BE2C (cell line): ENCODE data around the gene BABAM2.

Experiments
- DNase-seq: peaks from one replicate; pipeline ENCODE4 v3.0.0-alpha.2; 2020
- H3K27me3 ChIP-seq: fragments of 250-450 bp; sonication (Bioruptor Pico); 2 replicates; pipeline ENCODE4 v1.5.1; 2020; ENCODE audit warnings: mild to moderate bottlenecking
- H3K36me3 ChIP-seq: fragments of 250-450 bp; sonication (Bioruptor Pico); 2 replicates; pipeline ENCODE4 v1.5.1; 2020; ENCODE audit warnings: mild to moderate bottlenecking
- H3K4me1 ChIP-seq: fragments of 250-450 bp; sonication (Bioruptor Pico); 2 replicates; pipeline ENCODE4 v1.5.1; 2020
- H3K4me3 ChIP-seq: 2 replicates; pipeline ENCODE4 v1.5.1; 2011; ENCODE audit warnings: low read depth, low read length
- H3K9me3 ChIP-seq: fragments of 250-450 bp; sonication (Bioruptor Pico); 2 replicates; pipeline ENCODE4 v1.5.1; 2020
- TF ChIP-seq, protein P1 (sequence below): IDR thresholded peaks from 2 replicates; pipeline ENCODE4 v1.5.1; 2012; ENCODE audit warnings: mild to moderate bottlenecking, low read depth, low read length

The BABAM2 gene

DNA sequence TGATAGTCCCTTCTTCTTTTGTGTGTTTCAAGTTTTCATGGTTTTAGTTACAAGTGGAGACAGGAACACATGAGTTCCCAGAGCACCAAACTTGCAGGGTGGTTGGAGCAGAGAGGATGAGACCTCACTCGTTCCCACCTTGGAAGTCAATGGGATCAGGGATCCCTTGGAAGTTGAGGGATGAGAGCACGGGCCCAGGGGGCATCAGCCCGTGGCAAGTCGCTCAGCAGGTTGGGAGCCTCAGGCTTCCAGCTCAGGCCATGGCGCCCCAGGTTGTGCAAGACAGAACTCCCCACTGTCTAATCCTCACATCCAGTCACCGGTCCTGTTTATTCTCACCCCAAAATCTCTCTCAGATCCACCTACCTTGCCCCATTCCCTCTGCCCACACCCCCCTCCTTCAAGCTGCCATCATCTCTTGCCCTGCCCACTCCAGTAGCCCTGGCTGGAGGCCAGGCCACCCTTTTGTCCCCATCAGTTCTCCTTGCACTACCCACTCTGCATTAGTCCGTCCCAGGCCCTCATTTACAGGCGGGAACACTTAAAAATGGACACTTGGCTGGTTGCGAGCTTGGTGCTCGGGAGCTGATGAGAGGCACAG lies 464.5 kb downstream of the BABAM2 start:
- Histone ChIP-seq H3K9me3 (no peaks in the 10 kb centered on the region), H3K4me3 (no peak overlapping the region), H3K36me3 (no peaks in the 10 kb centered on the region), H3K27me3 (no peaks in the 10 kb centered on the region), H3K4me1 (peaks cover 29% of the 10 kb centered on the region)
- DNase-seq, result no peak
- TF ChIP-seq, protein P1, sequence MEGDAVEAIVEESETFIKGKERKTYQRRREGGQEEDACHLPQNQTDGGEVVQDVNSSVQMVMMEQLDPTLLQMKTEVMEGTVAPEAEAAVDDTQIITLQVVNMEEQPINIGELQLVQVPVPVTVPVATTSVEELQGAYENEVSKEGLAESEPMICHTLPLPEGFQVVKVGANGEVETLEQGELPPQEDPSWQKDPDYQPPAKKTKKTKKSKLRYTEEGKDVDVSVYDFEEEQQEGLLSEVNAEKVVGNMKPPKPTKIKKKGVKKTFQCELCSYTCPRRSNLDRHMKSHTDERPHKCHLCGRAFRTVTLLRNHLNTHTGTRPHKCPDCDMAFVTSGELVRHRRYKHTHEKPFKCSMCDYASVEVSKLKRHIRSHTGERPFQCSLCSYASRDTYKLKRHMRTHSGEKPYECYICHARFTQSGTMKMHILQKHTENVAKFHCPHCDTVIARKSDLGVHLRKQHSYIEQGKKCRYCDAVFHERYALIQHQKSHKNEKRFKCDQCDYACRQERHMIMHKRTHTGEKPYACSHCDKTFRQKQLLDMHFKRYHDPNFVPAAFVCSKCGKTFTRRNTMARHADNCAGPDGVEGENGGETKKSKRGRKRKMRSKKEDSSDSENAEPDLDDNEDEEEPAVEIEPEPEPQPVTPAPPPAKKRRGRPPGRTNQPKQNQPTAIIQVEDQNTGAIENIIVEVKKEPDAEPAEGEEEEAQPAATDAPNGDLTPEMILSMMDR, result no peak

DNA sequence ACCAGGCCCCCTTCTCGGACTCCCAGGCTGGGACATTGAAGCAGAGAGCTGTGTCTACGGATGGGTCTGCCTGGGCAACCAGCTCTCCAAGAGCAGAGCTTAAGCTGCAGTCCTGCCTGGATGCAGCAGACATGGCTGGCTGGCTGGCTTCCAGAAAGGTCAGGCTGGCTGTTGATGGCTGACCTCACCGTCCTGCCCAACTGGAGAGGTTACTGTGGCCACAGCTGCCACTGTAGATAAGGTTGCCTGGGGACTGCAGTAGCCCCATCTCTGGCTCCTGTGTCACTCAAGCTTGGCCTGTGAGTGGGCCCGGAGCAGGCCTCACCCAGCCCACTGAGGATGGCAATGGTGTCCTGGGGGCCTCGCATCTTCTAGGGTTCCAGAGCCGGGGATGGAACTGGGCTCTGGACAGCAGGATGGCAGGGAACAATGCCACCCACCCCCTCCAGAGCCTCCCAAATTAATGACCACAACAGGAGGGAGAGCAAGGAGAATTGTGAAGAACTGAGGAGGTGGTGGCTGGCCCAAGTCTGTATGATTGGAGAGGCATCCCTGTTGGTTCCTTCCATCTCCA lies 465.1 kb downstream of the BABAM2 start:
- Histone ChIP-seq H3K4me3 (no peak overlapping the region), H3K27me3 (no peaks in the 10 kb centered on the region), H3K9me3 (no peaks in the 10 kb centered on the region), H3K4me1 (peaks cover 32% of the 10 kb centered on the region), H3K36me3 (no peaks in the 10 kb centered on the region)
- DNase-seq, result peak; percentile 87
- TF ChIP-seq, protein P1, result no peak

DNA sequence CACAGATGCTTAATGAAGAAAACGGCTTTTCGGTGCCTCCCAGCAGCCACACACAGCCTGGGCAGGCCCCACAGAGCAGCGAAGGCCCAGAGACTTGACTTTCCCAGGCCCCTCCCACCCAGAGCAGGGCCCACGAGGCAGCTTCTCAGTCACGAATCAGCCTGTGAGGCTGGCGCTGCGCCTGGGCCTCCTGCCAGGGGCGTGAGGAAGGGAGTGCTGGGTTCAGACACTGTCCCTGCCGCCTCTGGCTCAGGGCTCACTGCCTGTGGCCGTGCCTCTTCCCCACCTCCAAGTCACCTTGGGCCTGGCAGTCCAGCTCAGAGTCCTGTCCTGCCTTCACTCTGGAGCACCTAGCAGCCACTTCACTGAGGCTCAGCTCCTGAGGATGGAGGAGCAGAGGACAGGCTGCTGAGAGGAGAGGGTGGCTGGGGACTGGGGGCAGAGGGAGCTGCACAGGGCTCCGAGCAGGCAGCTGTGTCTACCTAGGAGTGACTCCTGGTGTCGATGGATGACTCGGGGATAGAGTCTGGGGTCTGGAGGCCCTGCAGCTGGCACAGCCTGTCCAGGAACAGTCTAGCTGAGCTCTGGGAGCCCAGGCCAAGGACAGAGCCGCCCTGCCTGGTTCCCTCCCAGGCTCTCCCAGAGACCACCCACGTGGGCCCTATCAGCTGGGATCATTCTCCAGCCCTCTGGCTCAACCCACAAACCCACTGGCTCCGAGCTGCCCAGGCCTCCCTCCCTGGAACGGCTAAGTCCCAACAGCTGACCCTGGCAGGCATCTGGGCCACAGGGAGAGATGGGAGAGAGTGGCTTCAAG lies 465.8 kb downstream of the BABAM2 start:
- Histone ChIP-seq H3K27me3 (no peaks in the 10 kb centered on the region), H3K4me1 (peaks cover 39% of the 10 kb centered on the region)
- TF ChIP-seq, protein P1, result no peak

DNA sequence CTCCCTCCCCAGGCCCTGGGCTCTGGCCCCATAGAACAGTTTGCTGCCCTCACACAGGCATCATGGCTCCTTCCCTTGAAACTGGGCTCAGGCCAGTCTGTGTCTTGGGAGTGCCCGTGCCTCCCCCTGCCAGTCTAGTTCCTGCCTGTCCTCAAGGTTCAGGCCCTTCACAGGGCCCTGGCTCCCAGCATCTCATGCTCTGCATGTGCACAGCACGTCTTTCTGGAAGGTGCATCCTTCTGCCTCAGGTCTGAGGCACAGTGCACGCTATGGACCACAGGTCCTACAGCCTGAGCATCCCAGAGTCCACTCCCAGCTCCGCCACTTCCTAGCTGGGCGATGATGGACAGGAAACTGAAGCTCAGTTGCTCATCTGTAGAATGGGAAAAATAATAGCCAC lies 466.5 kb downstream of the BABAM2 start:
- TF ChIP-seq, protein P1, result no peak
- DNase-seq, result no peak
- Histone ChIP-seq H3K4me1 (peaks cover 40% of the 10 kb centered on the region), H3K27me3 (no peaks in the 10 kb centered on the region), H3K4me3 (no peak overlapping the region), H3K36me3 (no peaks in the 10 kb centered on the region), H3K9me3 (no peaks in the 10 kb centered on the region)

More for the DNA sequence above, 465.8 kb downstream of the BABAM2 start:
- peak; percentile 98 for DNase-seq
- Histone ChIP-seq H3K4me3 (no peak overlapping the region), H3K9me3 (no peaks in the 10 kb centered on the region), H3K36me3 (no peaks in the 10 kb centered on the region)

DNA sequence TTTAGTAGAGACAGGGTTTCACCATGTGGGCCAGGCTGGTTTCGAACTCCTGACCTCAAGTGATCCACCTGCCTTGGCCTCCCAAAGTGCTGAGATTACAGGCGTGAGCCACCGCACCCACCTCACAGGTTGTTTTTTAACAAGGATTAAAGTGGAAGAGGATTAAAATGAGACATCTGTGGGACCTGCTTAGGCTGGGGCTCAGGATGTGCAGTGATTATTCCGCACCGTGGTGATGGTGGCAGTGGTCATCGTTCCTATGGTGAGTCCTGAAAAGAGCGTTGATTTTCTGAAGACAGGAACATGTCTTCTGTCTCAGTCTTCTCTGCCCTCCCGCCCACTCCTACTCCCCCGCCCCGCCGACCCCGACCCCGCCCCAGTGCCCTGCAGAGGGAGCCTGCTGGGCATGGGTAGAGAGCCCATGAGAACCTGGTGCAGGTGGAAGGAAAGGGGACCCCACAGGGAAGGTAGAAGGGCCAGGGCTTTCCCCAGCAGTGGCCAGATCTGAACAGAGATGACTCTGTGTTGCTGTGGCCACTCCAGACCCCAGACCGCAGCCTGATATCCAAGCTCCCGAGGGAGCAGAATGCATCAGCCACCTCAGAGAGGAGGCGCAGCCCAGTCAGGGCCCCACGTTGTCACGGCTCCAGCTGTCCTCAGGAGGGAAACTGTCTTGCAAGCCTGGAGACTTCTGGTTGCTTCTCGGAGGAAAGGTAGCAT lies 467.6 kb downstream of the BABAM2 start:
- Histone ChIP-seq H3K36me3 (no peaks in the 10 kb centered on the region), H3K4me3 (no peak overlapping the region), H3K9me3 (no peaks in the 10 kb centered on the region), H3K4me1 (peaks cover 44% of the 10 kb centered on the region), H3K27me3 (no peaks in the 10 kb centered on the region)
- DNase-seq, result peak; percentile 53
- TF ChIP-seq, protein P1, result no peak
